Nephron (organoid): Measurements from ENCODE around the gene GALNT7.

Source experiments
- H3K27ac Mint-ChIP-seq, 3 experiments: 2 replicates each; pipeline ENCODE4 v1.8.0; 2020; ENCODE audit warnings: mixed read lengths in 3 of 3, mild to moderate bottlenecking in 2 of 3, moderate library complexity in 1 of 3
- H3K27me3 Mint-ChIP-seq: 2 replicates; pipeline ENCODE4 v1.8.0; 2021; ENCODE audit warnings: low read depth, mild to moderate bottlenecking, moderate library complexity, mixed read lengths
- H3K36me3 Mint-ChIP-seq: 2 replicates; pipeline ENCODE4 v1.8.0; 2020; ENCODE audit warnings: low read depth, mixed read lengths
- H3K4me1 Mint-ChIP-seq: 2 replicates; pipeline ENCODE4 v1.8.0; 2020; ENCODE audit warnings: mixed read lengths
- H3K4me3 Mint-ChIP-seq, 3 experiments: 2 replicates each; pipeline ENCODE4 v1.8.0; 2020; ENCODE audit warnings: mild to moderate bottlenecking in 3 of 3, mixed read lengths in 3 of 3, moderate library complexity in 2 of 3
- H3K9me3 Mint-ChIP-seq: 2 replicates; pipeline ENCODE4 v1.8.0; 2020; ENCODE audit warnings: mixed read lengths
- CTCF ChIP-seq, 3 experiments: fragments of 200-600 bp; sonication (generic); IDR thresholded peaks; one replicate each; pipeline ENCODE4 v1.5.0; 2021; ENCODE audit warnings: antibody characterized with exemption in 3 of 3; ENCODE audit not compliant: unreplicated experiment in 3 of 3

Gene GALNT7

GRCh38 chr4:173347467-173347866, 178.9 kb downstream of the GALNT7 start:
- no peaks in the 10 kb centered on the region for H3K9me3 Mint-ChIP-seq
- no peak overlapping the region for H3K4me3 Mint-ChIP-seq
- no peaks in the 10 kb centered on the region for H3K4me1 Mint-ChIP-seq
- H3K27ac Mint-ChIP-seq: no peak overlapping the region
- no peaks in the 10 kb centered on the region for H3K27me3 Mint-ChIP-seq
- H3K36me3 Mint-ChIP-seq: no peaks in the 10 kb centered on the region
- no peak for TF ChIP-seq CTCF (IDR thresholded peaks at IDR 0.05; ENCODE audit: unreplicated experiment in 3 of 3)

- TF ChIP-seq CTCF (IDR thresholded peaks at IDR 0.05; ENCODE audit: unreplicated experiment in 3 of 3): no peak
- H3K4me1 Mint-ChIP-seq: no peaks in the 10 kb centered on the region
- no peak overlapping the region for H3K4me3 Mint-ChIP-seq
- no peaks in the 10 kb centered on the region for H3K36me3 Mint-ChIP-seq
- no peak overlapping the region for H3K27ac Mint-ChIP-seq
- H3K27me3 Mint-ChIP-seq: no peaks in the 10 kb centered on the region
- no peaks in the 10 kb centered on the region for H3K9me3 Mint-ChIP-seq
Measured at GRCh38 chr4:173357939-173358338, 189.3 kb downstream of the GALNT7 start.

- H3K4me3 Mint-ChIP-seq: no peak overlapping the region
- H3K4me1 Mint-ChIP-seq: no peaks in the 10 kb centered on the region
- H3K27me3 Mint-ChIP-seq: no peaks in the 10 kb centered on the region
- no peaks in the 10 kb centered on the region for H3K9me3 Mint-ChIP-seq
- H3K27ac Mint-ChIP-seq: no peak overlapping the region
- peak in 2 of 3 experiments; percentile 9 to 44 for TF ChIP-seq CTCF (IDR thresholded peaks at IDR 0.05; ENCODE audit: unreplicated experiment in 3 of 3)
- H3K36me3 Mint-ChIP-seq: no peaks in the 10 kb centered on the region
Measured at GRCh38 chr4:173360587-173361221, 192.1 kb downstream of the GALNT7 start.

- no peak overlapping the region for H3K4me3 Mint-ChIP-seq
- H3K9me3 Mint-ChIP-seq: no peaks in the 10 kb centered on the region
- no peak overlapping the region for H3K27ac Mint-ChIP-seq
- H3K4me1 Mint-ChIP-seq: peaks cover 7% of the 10 kb centered on the region
- no peak for TF ChIP-seq CTCF (IDR thresholded peaks at IDR 0.05; ENCODE audit: unreplicated experiment in 3 of 3)
- H3K27me3 Mint-ChIP-seq: no peaks in the 10 kb centered on the region
- no peaks in the 10 kb centered on the region for H3K36me3 Mint-ChIP-seq
Measured at GRCh38 chr4:173362666-173363065, 194.1 kb downstream of the GALNT7 start.

- Mint-ChIP-seq H3K9me3 (no peaks in the 10 kb centered on the region), H3K4me1 (peaks cover 9% of the 10 kb centered on the region)
- no peak for TF ChIP-seq CTCF (IDR thresholded peaks at IDR 0.05; ENCODE audit: unreplicated experiment in 3 of 3)
Measured at GRCh38 chr4:173365359-173365996, 196.9 kb downstream of the GALNT7 start.

GRCh38 chr4:173367285-173367684, 198.7 kb downstream of the GALNT7 start:
- H3K4me3 Mint-ChIP-seq: peak overlapping the region; percentile 60 to 77 (median 69)
- peak overlapping the region in 1 of 3 experiments; percentile 16 for H3K27ac Mint-ChIP-seq
- no peak for TF ChIP-seq CTCF (IDR thresholded peaks at IDR 0.05; ENCODE audit: unreplicated experiment in 3 of 3)
- H3K36me3 Mint-ChIP-seq: no peaks in the 10 kb centered on the region
- H3K4me1 Mint-ChIP-seq: peaks cover 9% of the 10 kb centered on the region
- no peaks in the 10 kb centered on the region for H3K9me3 Mint-ChIP-seq
- H3K27me3 Mint-ChIP-seq: no peaks in the 10 kb centered on the region

More at GRCh38 chr4:173365359-173365996, 196.9 kb downstream of the GALNT7 start:
- no peak overlapping the region for H3K4me3 Mint-ChIP-seq
- no peak overlapping the region for H3K27ac Mint-ChIP-seq
- no peaks in the 10 kb centered on the region for H3K36me3 Mint-ChIP-seq
- H3K27me3 Mint-ChIP-seq: no peaks in the 10 kb centered on the region
